MM.1S (cell line): ENCODE results near the gene HYAL3.

Experiments
- EZH2 ChIP-seq: fragments of 300-600 bp; sonication (generic); optimal IDR thresholded peaks from 2 replicates; pipeline ENCODE3; 2017; ENCODE audit warnings: low read depth, mild to moderate bottlenecking, antibody characterized with exemption, low read length, mixed read lengths
- TF ChIP-seq, protein P1 (sequence below): fragments of 300-600 bp; sonication (generic); IDR thresholded peaks from 2 replicates; pipeline ENCODE4 v1.5.1; 2016; ENCODE audit warnings: antibody characterized with exemption, low read length, mixed read lengths

DNA sequence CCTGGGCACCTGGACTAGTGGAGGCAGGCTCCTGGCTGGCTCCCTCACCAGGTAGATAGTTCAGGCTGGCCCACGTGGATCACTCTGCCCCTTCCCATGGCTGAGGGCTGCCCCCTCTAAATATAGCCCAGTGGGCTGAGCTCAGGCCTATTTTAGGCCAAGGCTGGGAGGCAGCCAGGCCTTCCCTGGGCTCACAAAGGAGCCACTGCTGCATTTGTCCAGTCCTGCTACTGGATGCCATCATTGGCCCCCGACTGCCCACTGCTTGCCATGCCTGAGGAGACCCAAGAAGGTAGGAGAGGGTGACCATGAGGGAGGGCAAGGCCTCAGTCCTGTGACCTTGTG lies 20.4 kb downstream of the HYAL3 start, which contains the start of gene LSMEM2:
- TF ChIP-seq, protein P1, sequence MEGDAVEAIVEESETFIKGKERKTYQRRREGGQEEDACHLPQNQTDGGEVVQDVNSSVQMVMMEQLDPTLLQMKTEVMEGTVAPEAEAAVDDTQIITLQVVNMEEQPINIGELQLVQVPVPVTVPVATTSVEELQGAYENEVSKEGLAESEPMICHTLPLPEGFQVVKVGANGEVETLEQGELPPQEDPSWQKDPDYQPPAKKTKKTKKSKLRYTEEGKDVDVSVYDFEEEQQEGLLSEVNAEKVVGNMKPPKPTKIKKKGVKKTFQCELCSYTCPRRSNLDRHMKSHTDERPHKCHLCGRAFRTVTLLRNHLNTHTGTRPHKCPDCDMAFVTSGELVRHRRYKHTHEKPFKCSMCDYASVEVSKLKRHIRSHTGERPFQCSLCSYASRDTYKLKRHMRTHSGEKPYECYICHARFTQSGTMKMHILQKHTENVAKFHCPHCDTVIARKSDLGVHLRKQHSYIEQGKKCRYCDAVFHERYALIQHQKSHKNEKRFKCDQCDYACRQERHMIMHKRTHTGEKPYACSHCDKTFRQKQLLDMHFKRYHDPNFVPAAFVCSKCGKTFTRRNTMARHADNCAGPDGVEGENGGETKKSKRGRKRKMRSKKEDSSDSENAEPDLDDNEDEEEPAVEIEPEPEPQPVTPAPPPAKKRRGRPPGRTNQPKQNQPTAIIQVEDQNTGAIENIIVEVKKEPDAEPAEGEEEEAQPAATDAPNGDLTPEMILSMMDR: no peak
- TF ChIP-seq EZH2: no peak
